HG03039 (cell line): ENCODE results near the gene TK2.
"Not testable (repeated sequence)": the region's sequence is repeated elsewhere in the genome, so short reads cannot be mapped to it uniquely, and the experiment has no call there.

ENCODE experiments used
- ATAC-seq: cut with Tn5 transposase; IDR thresholded peaks from one replicate; pipeline ENCODE4 v1.9.1; 2021; ENCODE audit warnings: mild to moderate bottlenecking, moderate library complexity; ENCODE audit not compliant: unreplicated experiment

TK2 gene

GRCh38 chr16:66549284-66550131 is at the start of gene TK2:
TK2 (minus strand) TSS chr16:66550122; CDS start chr16:66550061, 61 bp downstream.
- no peak for ATAC-seq

GRCh38 chr16:66598111-66598510 is 48.2 kb upstream of the TK2 start:
- ATAC-seq = no peak

GRCh38 chr16:66596986-66597848 is 47.3 kb upstream of the TK2 start:
- no peak for ATAC-seq

- ATAC-seq = not testable (repeated sequence)
Measured at GRCh38 chr16:66596559-66596958, 46.6 kb upstream of the TK2 start.

- no peak for ATAC-seq
Measured at GRCh38 chr16:66594739-66595138, 44.8 kb upstream of the TK2 start.

GRCh38 chr16:66592814-66593213 is 42.9 kb upstream of the TK2 start:
- no peak for ATAC-seq

- ATAC-seq = no peak
Measured at GRCh38 chr16:66592241-66592640, 42.3 kb upstream of the TK2 start.

- no peak for ATAC-seq
Measured at GRCh38 chr16:66591018-66591417, 41.1 kb upstream of the TK2 start.

GRCh38 chr16:66590322-66590721 is 40.4 kb upstream of the TK2 start:
- no peak for ATAC-seq

GRCh38 chr16:66588981-66589713 is 39.2 kb upstream of the TK2 start:
- no peak for ATAC-seq

GRCh38 chr16:66587881-66588600 is 38.1 kb upstream of the TK2 start:
- ATAC-seq = no peak

- ATAC-seq = no peak
Measured at GRCh38 chr16:66585481-66586239, 35.7 kb upstream of the TK2 start.

GRCh38 chr16:66581246-66581952 is 31.5 kb upstream of the TK2 start:
- ATAC-seq = no peak

- ATAC-seq = no peak
Measured at GRCh38 chr16:66580605-66581209, 30.8 kb upstream of the TK2 start.

GRCh38 chr16:66578651-66579531 is 29.0 kb upstream of the TK2 start, which contains the start of gene CMTM2:
CMTM2 (plus strand) TSS chr16:66579463; CDS start chr16:66579608, 145 bp downstream.
- no peak for ATAC-seq

GRCh38 chr16:66576296-66576695 is 26.4 kb upstream of the TK2 start:
- no peak for ATAC-seq

GRCh38 chr16:66575060-66575459 is 25.1 kb upstream of the TK2 start:
- ATAC-seq = no peak

- ATAC-seq = no peak
Measured at GRCh38 chr16:66574531-66574930, 24.6 kb upstream of the TK2 start.
